ENCODE measurements around the gene RPUSD3. TPM values are rescaled to one million over a fixed set of nuclear protein-coding genes. Genes with fewer than 3 reads are reported as not detected.
A peak's percentile ranks its signal among the peaks of the same experiment; 100 is the strongest.
"Not testable (repeated sequence)": the region's sequence is repeated elsewhere in the genome, so short reads cannot be mapped to it uniquely, and the experiment has no call there.

RPUSD3 gene
- total RNA-seq, 2 donors from 2014 or later, result 65.9 to 66.9 TPM

DNA sequence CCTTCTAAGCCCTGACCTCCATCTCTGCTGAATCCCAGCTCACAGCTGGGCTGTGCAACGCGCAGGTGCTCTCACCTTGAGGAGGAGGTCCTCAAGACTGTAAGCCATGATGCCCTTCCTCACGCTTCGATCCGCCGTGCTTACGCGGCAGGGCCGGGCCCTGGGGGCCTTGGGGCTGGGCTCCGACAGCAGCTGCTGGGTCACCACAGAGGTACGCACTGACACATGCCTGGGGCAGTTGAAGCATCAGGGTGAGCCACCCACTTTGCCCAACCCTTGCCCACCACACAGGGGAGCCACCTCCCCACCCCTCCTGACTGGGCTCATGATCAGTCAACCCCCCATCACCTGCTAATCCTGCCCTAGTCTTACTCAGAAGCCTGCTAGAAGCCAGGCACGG lies 33.2 kb upstream of the RPUSD3 start:
- peak; percentile 32 for ATAC-seq (replicated peaks)
- no peaks in the 10 kb centered on the region for H3K4me1 Mint-ChIP-seq
- no peaks in the 10 kb centered on the region for H3K27me3 Mint-ChIP-seq
- no peak overlapping the region for H3K27ac Mint-ChIP-seq
- no peak overlapping the region for H3K4me3 Mint-ChIP-seq
- no peaks in the 10 kb centered on the region for H3K36me3 Mint-ChIP-seq (ENCODE audit: low read depth)
- H3K9me3 Mint-ChIP-seq, result no peaks in the 10 kb centered on the region

- not testable (repeated sequence) for H3K4me3 Mint-ChIP-seq; ATAC-seq (replicated peaks)
Measured at GRCh38 chr3:9876255-9876654, 32.4 kb upstream of the RPUSD3 start.

GRCh38 chr3:9875448-9875847 lies 31.6 kb upstream of the RPUSD3 start:
- no peak for ATAC-seq (replicated peaks)

More at GRCh38 chr3:9876255-9876654, 32.4 kb upstream of the RPUSD3 start:
- not testable (repeated sequence) for H3K36me3 Mint-ChIP-seq (ENCODE audit: low read depth); H3K4me1 Mint-ChIP-seq; H3K27ac Mint-ChIP-seq; H3K9me3 Mint-ChIP-seq; H3K27me3 Mint-ChIP-seq

GRCh38 chr3:9872067-9872466 lies 28.3 kb upstream of the RPUSD3 start:
- H3K4me1 Mint-ChIP-seq; H3K27me3 Mint-ChIP-seq; H3K36me3 Mint-ChIP-seq (ENCODE audit: low read depth); ATAC-seq (replicated peaks); H3K27ac Mint-ChIP-seq; H3K4me3 Mint-ChIP-seq; H3K9me3 Mint-ChIP-seq: not testable (repeated sequence)

More at GRCh38 chr3:9875448-9875847, 31.6 kb upstream of the RPUSD3 start:
- no peaks in the 10 kb centered on the region for H3K27me3 Mint-ChIP-seq
- no peak overlapping the region for H3K27ac Mint-ChIP-seq
- H3K4me1 Mint-ChIP-seq, result no peaks in the 10 kb centered on the region
- H3K4me3 Mint-ChIP-seq, result no peak overlapping the region
- no peaks in the 10 kb centered on the region for H3K36me3 Mint-ChIP-seq (ENCODE audit: low read depth)
- no peaks in the 10 kb centered on the region for H3K9me3 Mint-ChIP-seq

DNA sequence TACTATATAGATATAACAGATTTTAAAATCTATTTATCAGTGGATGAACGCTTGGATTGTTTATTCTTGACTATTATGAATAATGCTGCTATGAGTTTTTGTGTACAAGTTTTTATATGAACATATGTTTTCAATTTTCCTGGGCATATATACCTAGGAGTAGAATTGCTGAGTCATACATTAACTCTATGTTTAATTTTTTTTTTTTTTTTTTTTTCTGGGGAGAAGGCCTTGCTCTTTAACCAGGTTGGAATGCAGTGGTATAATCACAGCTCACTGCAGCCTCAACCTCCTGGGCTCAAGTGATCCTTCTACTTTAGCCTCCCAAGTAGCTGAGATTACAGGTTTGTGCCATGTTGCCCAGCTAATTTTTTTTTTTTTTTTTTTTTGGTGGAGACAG lies 27.2 kb upstream of the RPUSD3 start:
- Mint-ChIP-seq H3K4me1 (no peaks in the 10 kb centered on the region), H3K27ac (no peak overlapping the region), H3K9me3 (no peaks in the 10 kb centered on the region), H3K4me3 (no peak overlapping the region), H3K36me3 (ENCODE audit: low read depth) (no peaks in the 10 kb centered on the region), H3K27me3 (no peaks in the 10 kb centered on the region)
- ATAC-seq (replicated peaks), result no peak

DNA sequence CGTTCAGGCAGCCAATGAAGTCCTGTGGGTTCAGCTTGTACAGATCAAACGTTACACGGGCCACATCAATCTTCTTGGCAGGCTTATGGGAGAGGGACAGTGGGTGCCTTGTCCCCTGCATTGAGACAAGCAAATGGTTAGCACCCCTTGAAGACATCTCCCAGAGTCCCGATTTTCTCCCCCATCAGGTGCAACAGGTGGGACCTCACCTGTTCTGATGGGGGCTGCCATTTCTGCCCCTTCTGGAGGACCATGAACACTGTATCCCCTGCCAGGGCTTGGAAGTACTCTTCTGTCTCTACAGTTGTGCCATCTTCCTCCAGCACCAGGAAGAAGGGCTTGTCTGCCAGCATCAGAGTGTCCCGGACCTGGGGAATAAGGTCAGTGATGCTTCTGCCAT lies 26.1 kb upstream of the RPUSD3 start:
- no peak for ATAC-seq (replicated peaks)
- Mint-ChIP-seq H3K4me3 (no peak overlapping the region), H3K36me3 (ENCODE audit: low read depth) (no peaks in the 10 kb centered on the region), H3K9me3 (no peaks in the 10 kb centered on the region), H3K27ac (no peak overlapping the region), H3K4me1 (no peaks in the 10 kb centered on the region), H3K27me3 (no peaks in the 10 kb centered on the region)

- no peaks in the 10 kb centered on the region for H3K36me3 Mint-ChIP-seq (ENCODE audit: low read depth)
- H3K9me3 Mint-ChIP-seq, result no peaks in the 10 kb centered on the region
- ATAC-seq (replicated peaks), result no peak
- H3K27me3 Mint-ChIP-seq, result peaks cover 1% of the 10 kb centered on the region
- H3K27ac Mint-ChIP-seq, result no peak overlapping the region
- H3K4me3 Mint-ChIP-seq, result no peak overlapping the region
- H3K4me1 Mint-ChIP-seq, result no peaks in the 10 kb centered on the region
Measured at GRCh38 chr3:9867106-9867505, 23.3 kb upstream of the RPUSD3 start.

GRCh38 chr3:9866639-9867038 lies 22.8 kb upstream of the RPUSD3 start:
- Mint-ChIP-seq H3K9me3 (no peaks in the 10 kb centered on the region), H3K36me3 (ENCODE audit: low read depth) (no peaks in the 10 kb centered on the region), H3K27me3 (peaks cover 5% of the 10 kb centered on the region), H3K4me1 (no peaks in the 10 kb centered on the region), H3K27ac (no peak overlapping the region), H3K4me3 (no peak overlapping the region)
- ATAC-seq (replicated peaks), result no peak

DNA sequence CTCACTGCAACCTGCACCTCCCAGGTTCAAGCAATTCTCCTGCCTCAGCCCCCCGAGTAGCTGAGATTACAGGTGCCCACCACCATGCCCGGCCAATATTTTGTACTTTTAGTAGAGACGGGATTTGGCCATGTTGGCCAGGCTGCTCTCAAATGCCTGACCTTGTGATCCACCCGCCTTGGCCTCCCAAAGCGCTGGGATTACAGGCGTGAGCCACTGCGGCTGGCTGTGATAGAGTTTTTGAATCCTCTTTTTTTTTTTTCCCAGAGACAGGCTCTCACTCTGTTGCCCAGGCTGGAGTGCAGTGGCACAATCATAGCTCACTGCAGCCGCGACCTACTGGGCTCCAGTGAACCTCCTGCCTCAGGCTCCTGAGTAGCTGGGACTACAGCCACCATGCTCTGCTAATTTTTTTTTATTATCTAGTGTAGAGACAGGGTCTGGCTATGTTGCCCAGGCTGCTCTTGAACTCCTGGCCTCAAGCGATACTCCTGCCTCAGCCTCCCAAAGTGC lies 21.4 kb upstream of the RPUSD3 start:
- H3K9me3 Mint-ChIP-seq; H3K27me3 Mint-ChIP-seq; ATAC-seq (replicated peaks); H3K4me3 Mint-ChIP-seq; H3K36me3 Mint-ChIP-seq (ENCODE audit: low read depth); H3K4me1 Mint-ChIP-seq; H3K27ac Mint-ChIP-seq: not testable (repeated sequence)

GRCh38 chr3:9864200-9864927 lies 20.6 kb upstream of the RPUSD3 start:
- no peaks in the 10 kb centered on the region for H3K36me3 Mint-ChIP-seq (ENCODE audit: low read depth)
- H3K4me1 Mint-ChIP-seq, result no peaks in the 10 kb centered on the region
- no peak overlapping the region for H3K4me3 Mint-ChIP-seq
- H3K27ac Mint-ChIP-seq, result no peak overlapping the region
- H3K9me3 Mint-ChIP-seq, result no peaks in the 10 kb centered on the region
- peaks cover 5% of the 10 kb centered on the region for H3K27me3 Mint-ChIP-seq
- no peak for ATAC-seq (replicated peaks)

DNA sequence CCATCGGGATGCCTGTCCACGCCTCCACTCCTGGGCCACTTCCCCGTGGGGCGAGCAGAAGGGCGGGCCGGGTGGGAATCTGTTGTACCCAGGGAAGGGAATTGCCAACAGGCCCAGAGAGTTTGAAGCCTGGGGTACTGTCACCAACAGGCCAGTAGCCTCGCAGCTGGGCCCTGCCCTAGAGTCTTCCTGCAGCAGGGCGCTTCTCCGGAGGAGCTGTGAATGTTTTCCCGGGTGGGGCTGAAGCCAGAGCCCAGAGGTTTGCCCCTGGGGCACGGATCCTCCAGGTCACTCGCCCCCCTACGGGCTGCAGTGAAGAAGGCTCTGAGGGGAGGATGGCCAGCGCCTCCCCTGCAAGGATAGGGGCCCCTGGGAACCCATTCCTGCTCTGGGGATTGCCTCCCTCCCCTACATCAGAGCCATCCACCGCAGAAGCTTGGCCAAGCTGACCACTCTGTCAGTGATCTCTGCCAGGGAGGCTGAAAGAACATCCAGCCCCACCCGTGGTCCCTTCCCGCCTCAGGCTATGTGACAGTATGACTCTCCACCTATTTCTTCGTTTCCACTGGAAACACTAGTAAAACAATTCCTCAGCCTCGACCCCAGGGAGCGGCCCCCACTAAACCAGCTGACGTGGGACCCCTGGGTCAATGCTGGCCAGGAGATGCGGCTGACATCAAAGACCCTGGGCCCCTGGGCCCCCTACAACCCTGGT lies 19.4 kb upstream of the RPUSD3 start:
- H3K4me1 Mint-ChIP-seq, result no peaks in the 10 kb centered on the region
- peaks cover 5% of the 10 kb centered on the region for H3K27me3 Mint-ChIP-seq
- no peak for ATAC-seq (replicated peaks)
- H3K27ac Mint-ChIP-seq, result no peak overlapping the region
- H3K9me3 Mint-ChIP-seq, result no peaks in the 10 kb centered on the region
- no peaks in the 10 kb centered on the region for H3K36me3 Mint-ChIP-seq (ENCODE audit: low read depth)
- no peak overlapping the region for H3K4me3 Mint-ChIP-seq

DNA sequence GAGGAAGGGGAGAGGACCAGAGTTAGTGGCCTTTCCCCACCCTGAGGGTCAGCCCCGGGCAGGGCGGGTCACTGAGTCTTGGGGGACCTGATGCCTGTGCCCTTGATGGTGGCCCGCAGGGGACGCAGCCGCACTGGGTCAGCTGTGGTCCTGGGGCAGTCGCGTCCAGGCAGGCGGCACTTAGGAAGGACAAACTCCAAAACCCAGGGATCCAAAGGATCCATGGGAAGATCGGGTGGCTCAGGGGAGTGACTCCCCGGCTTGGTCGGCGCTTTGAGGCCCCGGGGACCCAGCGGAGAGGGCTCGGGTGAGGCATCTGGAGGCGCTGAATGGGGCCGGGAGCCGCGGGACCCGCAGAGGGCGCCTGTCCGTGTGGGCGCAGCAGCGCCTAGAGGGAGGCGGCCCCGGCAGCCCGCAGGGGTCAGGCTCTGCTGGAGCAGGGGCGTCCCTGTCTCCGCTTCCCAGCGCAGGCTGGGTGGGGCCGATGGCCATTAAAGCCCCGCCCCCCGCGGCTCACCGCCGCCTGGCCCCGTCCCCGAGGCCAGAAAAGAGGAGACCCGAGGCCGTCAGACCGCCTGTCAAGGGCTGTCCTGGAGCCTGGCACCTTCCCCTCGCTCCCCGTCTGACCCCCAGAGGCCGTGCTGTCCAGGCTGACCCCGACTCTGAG lies 18.7 kb upstream of the RPUSD3 start:
- ATAC-seq (replicated peaks), result peak; percentile 70
- Mint-ChIP-seq H3K4me3 (no peak overlapping the region), H3K36me3 (ENCODE audit: low read depth) (no peaks in the 10 kb centered on the region)

DNA sequence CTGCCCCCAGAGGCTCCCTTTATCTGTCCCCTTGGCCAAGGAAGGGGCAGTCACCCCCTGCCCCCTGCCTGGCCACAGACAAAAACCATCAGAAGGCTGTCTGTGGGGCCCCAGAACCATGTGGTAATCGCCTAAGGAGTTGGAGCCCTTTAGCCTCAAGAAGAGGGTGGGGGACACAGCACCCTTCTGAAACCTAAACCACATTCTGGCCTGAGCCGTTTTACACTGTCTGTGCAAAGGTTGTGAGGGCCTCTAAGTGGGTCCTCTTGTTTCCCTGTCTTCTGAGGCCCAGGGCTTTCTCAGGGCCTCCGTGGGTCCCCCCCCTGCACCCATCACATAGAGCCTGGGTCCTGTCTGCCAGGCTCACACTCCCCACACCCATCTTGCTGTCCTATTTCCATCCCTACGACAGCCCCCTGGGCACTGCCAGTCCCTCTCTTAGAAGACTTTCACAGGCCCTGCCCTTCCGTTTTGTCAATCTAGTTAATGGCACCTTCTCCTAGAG lies 17.9 kb upstream of the RPUSD3 start:
- H3K36me3 Mint-ChIP-seq (ENCODE audit: low read depth), result no peaks in the 10 kb centered on the region
- peak overlapping the region; percentile 73 for H3K27ac Mint-ChIP-seq
- H3K9me3 Mint-ChIP-seq, result no peaks in the 10 kb centered on the region
- no peak for ATAC-seq (replicated peaks)
- no peak overlapping the region for H3K4me3 Mint-ChIP-seq
- H3K4me1 Mint-ChIP-seq, result no peaks in the 10 kb centered on the region
- H3K27me3 Mint-ChIP-seq, result peaks cover 5% of the 10 kb centered on the region

More for the DNA sequence above, 18.7 kb upstream of the RPUSD3 start:
- Mint-ChIP-seq H3K27ac (peak overlapping the region; percentile 73), H3K27me3 (peaks cover 5% of the 10 kb centered on the region), H3K4me1 (no peaks in the 10 kb centered on the region), H3K9me3 (no peaks in the 10 kb centered on the region)

DNA sequence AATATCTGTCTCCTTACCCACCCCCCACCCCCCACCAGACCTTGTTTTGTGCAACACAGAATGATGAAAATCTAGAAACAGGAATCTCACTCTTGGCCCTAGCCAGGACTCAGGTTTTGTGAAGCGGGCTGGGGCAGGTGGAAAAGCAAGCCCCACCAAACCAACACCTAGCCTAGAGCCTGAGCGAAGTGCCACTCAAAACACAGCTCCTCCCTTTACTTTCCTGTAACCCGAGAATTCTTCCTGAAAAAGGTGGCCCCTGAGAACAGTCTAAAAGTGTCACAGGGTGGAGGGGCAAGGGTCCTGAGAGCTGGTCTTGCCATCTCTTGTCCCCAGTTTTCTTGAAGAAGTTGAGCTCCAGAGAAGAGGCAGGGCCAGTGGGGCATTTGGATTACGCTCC lies 17.4 kb upstream of the RPUSD3 start:
- no peaks in the 10 kb centered on the region for H3K36me3 Mint-ChIP-seq (ENCODE audit: low read depth)
- H3K27ac Mint-ChIP-seq, result no peak overlapping the region
- no peaks in the 10 kb centered on the region for H3K9me3 Mint-ChIP-seq
- no peak overlapping the region for H3K4me3 Mint-ChIP-seq
- no peaks in the 10 kb centered on the region for H3K4me1 Mint-ChIP-seq
- no peak for ATAC-seq (replicated peaks)
- H3K27me3 Mint-ChIP-seq, result peaks cover 5% of the 10 kb centered on the region

All from activated T-helper 17 cell treated with anti-CD3 and anti-CD28 coated beads, Interleukin-2, amount 50 U/mL, for 72 hours (primary cell).